Erythroblast (primary cell): Measurements from ENCODE around the gene RHBDL1.
A peak's percentile ranks its signal among the peaks of the same experiment; 100 is the strongest.

Experiments
- DNase-seq, 2 experiments: peaks; one replicate each; lab custom pipeline; 2025; lab: John Stamatoyannopoulos, UW
- GATA1 ChIP-seq: IDR thresholded peaks from 2 replicates; pipeline ENCODE4 v1.6.1; 2011; ENCODE audit warnings: low read depth, mild to moderate bottlenecking, control low read depth, low read length, moderate library complexity
- POLR2A ChIP-seq: IDR thresholded peaks from 2 replicates; pipeline ENCODE4 v1.6.1; 2011; ENCODE audit warnings: mild to moderate bottlenecking, low read length

Gene RHBDL1

GRCh38 chr16:652454-653305 lies 22.8 kb upstream of the RHBDL1 start:
- no peak for DNase-seq
- TF ChIP-seq POLR2A (no peak), GATA1 (no peak)

DNA sequence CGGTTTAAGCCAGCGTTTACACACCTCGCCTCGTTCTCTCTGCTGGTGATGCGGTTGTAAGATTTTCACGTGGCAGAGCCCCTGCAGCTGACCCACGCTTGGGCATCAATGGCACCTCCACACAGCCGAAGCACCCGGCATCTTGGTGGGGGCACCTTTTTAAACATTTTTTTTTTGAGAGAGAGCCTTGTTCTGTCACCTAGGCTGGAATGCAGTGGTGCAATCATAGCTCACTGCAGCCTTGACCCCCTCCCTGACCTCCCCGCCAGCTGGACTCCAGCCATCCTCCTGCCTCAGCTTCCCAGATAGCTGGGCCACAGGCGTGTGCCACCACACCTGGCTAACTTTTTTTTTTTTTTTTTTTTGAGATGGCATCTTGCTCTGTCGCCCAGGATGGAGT lies 21.4 kb upstream of the RHBDL1 start:
- TF ChIP-seq GATA1 (no peak), POLR2A (no peak)
- no peak for DNase-seq

DNA sequence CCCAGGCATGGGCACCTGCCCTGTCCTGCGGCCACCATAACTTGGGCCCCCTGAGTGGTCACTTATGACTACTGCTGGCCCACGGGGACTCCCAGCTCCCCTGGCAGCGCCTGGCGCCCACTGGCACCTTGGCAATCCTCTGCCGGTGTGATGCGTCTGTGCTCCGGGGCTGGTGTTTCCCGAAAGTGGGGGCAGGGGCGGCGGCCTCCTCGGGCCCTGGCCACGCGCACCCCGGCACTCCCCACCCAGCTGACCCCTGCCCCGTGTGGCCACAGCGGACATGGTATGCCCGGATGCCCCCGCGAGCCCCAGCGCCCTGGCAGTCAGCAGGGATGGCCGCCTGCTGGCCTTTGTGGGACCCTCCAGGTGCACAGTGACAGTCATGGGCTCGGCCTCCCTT lies 18.0 kb upstream of the RHBDL1 start:
- TF ChIP-seq POLR2A, result no peak
- TF ChIP-seq GATA1, result no peak
- DNase-seq, result no peak

GRCh38 chr16:658679-659571 lies 16.5 kb upstream of the RHBDL1 start:
- TF ChIP-seq POLR2A (no peak), GATA1 (no peak)
- no peak for DNase-seq

DNA sequence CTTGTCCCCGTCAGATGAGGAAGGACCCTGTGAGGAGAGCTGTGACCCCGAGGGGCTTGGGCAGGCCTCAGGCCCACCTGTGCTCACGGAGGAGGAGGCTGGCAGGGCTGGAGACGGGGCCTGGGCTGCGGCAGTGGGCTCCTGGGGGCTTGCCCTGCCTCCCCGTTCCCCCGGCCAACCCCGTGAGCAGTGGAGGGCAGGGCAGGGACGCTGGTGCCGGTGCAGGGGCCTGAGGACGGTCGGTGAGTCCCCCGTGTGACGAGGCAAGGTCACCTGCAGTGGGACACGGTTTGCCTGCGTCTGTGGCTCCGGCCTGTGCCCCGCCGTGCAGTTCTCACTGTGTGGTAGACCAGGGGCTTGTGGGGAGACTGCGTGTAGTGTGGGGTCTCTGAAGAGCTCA lies 15.9 kb upstream of the RHBDL1 start:
- TF ChIP-seq GATA1 (no peak), POLR2A (no peak)
- no peak for DNase-seq

GRCh38 chr16:660132-660458 lies 15.4 kb upstream of the RHBDL1 start:
- TF ChIP-seq GATA1 (no peak), POLR2A (no peak)
- no peak for DNase-seq

- peak; percentile 92 to 94 for DNase-seq
- no peak for TF ChIP-seq POLR2A
- TF ChIP-seq GATA1, result no peak
These were observed 14.8 kb upstream of the RHBDL1 start for GRCh38 chr16:660459-661183.

- TF ChIP-seq POLR2A (no peak), GATA1 (no peak)
- no peak for DNase-seq
These were observed 14.2 kb upstream of the RHBDL1 start for GRCh38 chr16:661184-661821.

DNA sequence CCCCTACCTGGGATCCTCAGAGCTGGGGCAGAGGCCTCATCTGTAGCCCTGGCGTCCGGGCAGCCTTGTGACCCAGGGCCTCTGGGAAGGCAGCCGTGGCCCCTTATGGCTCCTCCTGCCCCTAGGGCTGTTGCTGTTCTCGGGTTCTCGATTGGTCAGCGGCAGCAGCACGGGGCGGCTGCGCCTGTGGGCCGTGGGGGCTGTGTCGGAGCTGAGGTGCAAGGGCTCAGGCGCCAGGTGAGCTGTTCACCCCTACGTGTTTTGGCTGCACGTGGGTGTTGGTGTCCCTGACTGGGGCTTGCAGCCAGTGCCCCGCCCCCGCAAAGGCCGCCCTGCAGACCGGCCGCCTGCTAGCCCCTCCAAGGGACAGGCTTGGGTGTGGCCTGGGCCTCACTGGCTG lies 13.4 kb upstream of the RHBDL1 start:
- TF ChIP-seq POLR2A (no peak), GATA1 (no peak)
- DNase-seq, result no peak

GRCh38 chr16:662597-662996 lies 12.9 kb upstream of the RHBDL1 start:
- TF ChIP-seq GATA1, result no peak
- no peak for TF ChIP-seq POLR2A

DNA sequence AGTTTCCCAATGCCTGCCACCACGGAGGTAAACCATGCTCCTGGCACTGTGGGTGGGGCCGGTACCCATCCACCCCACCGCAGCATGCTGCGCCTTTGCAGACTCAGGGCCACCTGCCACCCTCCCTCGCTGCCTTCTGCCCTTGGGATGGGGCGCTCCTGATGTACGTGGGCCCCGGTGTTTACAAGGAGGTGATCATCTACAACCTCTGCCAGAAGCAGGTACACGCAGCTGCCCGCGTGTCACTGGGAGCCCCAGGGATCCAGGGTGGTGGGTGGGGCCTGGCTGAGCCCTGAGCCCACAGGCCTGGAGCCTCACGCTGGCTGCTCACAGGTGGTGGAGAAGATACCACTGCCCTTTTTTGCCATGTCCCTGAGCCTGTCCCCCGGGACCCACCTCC lies 8.9 kb upstream of the RHBDL1 start:
- TF ChIP-seq GATA1 (no peak), POLR2A (no peak)
- DNase-seq, result no peak

More at GRCh38 chr16:662597-662996, 12.9 kb upstream of the RHBDL1 start:
- DNase-seq, result no peak

DNA sequence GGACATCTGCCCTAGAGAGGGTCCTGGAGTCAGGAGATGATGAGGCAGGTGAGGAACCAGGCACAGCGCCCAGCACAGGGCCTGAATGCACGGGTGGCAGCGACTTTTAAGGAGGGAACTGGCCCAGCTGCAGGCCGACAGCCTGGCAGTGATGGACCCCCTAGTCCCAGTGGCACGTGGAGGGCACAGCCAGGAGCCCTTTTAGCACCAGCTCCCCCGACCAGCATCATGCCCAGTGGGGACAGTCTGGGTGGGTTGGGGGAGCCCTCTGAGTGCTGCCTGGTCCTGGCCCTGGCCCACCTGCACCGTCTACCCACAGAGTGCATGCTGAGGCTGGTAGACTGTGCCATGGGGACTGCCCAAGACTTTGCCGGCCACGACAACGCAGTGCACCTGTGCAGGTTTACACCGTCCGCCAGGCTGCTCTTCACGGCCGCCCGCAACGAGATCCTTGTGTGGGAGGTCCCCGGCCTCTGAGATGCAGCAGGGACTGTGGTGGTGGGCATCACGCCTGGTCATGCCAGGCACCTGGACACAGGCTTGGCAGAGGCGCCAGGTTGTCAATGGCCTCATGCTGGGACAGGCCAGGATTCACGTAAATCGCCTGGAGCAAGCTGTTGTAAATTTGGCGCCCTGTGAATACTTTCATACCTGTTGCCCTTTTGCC lies 8.2 kb upstream of the RHBDL1 start:
- TF ChIP-seq POLR2A (no peak), GATA1 (no peak)
- DNase-seq, result no peak
